ENCODE data around the gene UTP11. TPM values are rescaled to one million over a fixed set of nuclear protein-coding genes. Genes with fewer than 3 reads are reported as not detected.

UTP11 gene
- total and polyA plus RNA-seq, 7 experiments from 2014 or later: 8.2 to 42.8 (median 16.8) TPM

DNA sequence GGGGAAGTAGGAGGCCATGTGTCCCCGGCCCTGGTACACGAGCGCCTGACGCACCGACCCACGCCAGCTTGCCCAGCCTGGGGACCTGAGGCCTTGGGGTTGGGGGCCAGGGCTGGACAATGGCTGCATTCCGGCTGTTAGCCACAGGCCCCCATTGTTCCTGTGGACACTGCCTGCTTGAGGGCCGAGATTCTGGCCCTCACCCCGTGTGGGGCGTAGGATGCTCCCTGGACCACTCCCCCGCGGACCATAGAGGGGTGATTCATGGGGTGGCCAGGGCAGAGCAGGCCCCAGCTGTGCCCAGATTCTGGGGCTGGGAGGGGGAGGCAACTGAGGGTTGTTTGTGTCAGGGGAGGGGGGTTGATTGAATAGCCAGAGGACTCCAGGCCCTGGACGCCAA, 22.3 kb downstream of the UTP11 start:
- intact Hi-C loops (cut with micrococcal nuclease): no loop called here
- POLR2A ChIA-PET: no interaction called here

DNA sequence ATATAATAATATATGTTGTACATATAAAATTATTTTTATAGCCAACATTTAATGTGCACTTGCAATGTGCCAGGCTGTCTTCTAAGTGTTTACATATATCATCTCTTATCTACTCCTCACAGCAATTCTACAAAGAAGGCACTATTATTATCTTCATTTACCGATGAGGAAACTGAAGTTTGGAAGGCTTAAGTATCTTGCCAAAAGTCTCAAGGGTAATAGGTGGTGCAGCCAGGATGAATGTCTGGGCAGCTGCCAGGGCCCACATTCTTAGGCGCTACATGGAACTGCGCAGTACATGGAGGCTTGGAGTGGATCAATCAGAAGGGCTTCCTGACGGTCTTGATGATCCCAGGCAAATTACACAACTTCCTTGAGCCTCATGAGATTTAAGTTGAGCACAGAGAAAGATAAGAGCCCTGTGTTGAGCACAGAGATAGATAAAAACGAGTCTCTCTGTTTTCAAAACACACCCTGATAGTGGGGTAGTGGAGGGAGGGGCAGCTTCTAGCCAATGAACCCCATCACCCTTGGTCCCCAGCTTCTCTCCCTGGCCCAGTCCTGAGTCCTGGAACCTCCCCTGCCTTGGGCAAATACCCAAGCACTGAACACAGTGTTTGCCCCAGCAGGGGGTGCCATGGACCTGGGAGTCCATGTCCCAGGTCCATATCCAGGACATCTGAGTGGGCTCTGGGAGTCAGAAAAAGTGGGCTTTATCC, 24.8 kb downstream of the UTP11 start:
- Mint-ChIP-seq H3K27me3 (peaks cover 23 to 38% (median 34%) of the 10 kb centered on the region in 5 donors), H3K9me3 (peaks cover 0 to 3% (median 0%) of the 10 kb centered on the region in 11 donors), H3K4me1 (no peaks in the 10 kb centered on the region), H3K4me3 (no peak overlapping the region), H3K36me3 (no peaks in the 10 kb centered on the region), H3K27ac (no peak overlapping the region)
- H3K9me3 ChIP-seq (ENCODE audit: control insufficient read depth in 2 of 3, low read length in 3 of 3): no peaks in the 10 kb centered on the region
- no peak for DNase-seq
- H3K4me3 ChIP-seq (ENCODE audit: low read length): no peak overlapping the region
- no peak overlapping the region for H3K27ac ChIP-seq (ENCODE audit: low read depth, low read length)
- no peaks in the 10 kb centered on the region for H3K36me3 ChIP-seq (ENCODE audit: control insufficient read depth in 2 of 3, insufficient read depth in 3 of 3, low read length in 3 of 3)
- ChIA-PET POLR2A (no interaction called here), CTCF (interaction anchor here (0.6 to 0.9 kb wide), 3 partner anchors 26 to 795 kb away, joined by 3 to 6 read pairs (median 3); no protein-coding TSS in a partner anchor)
- H3K4me1 ChIP-seq (ENCODE audit: control insufficient read depth in 2 of 2, insufficient read depth in 2 of 2, low read length in 2 of 2): no peaks in the 10 kb centered on the region
- intact Hi-C loops (cut with micrococcal nuclease): no loop called here
- no peak for ATAC-seq
- no peaks in the 10 kb centered on the region for H3K27me3 ChIP-seq (ENCODE audit: control insufficient read depth in 2 of 2, insufficient read depth in 2 of 2, low read length in 2 of 2)

More for the DNA sequence above, 22.3 kb downstream of the UTP11 start:
- DNase-seq (no peak), ATAC-seq (no peak)
- H3K4me1 ChIP-seq (ENCODE audit: control insufficient read depth in 2 of 2, insufficient read depth in 2 of 2, low read length in 2 of 2): peaks cover 11 to 15% of the 10 kb centered on the region in 2 donors
- no peaks in the 10 kb centered on the region for H3K9me3 ChIP-seq (ENCODE audit: control insufficient read depth in 2 of 3, low read length in 3 of 3)
- no peaks in the 10 kb centered on the region for H3K27me3 ChIP-seq (ENCODE audit: control insufficient read depth in 2 of 2, insufficient read depth in 2 of 2, low read length in 2 of 2)
- no peaks in the 10 kb centered on the region for H3K36me3 ChIP-seq (ENCODE audit: control insufficient read depth in 2 of 3, insufficient read depth in 3 of 3, low read length in 3 of 3)
- CTCF ChIA-PET: no interaction called here
- Mint-ChIP-seq H3K27ac (no peak overlapping the region), H3K36me3 (no peaks in the 10 kb centered on the region), H3K27me3 (peaks cover 3 to 17% (median 15%) of the 10 kb centered on the region in 5 donors), H3K4me3 (no peak overlapping the region), H3K4me1 (peaks cover 8 to 16% (median 14%) of the 10 kb centered on the region in 7 donors), H3K9me3 (peaks cover 0 to 2% (median 0%) of the 10 kb centered on the region in 11 donors)
- H3K27ac ChIP-seq (ENCODE audit: low read depth, low read length): no peak overlapping the region
- no peak overlapping the region for H3K4me3 ChIP-seq (ENCODE audit: low read length)

DNA sequence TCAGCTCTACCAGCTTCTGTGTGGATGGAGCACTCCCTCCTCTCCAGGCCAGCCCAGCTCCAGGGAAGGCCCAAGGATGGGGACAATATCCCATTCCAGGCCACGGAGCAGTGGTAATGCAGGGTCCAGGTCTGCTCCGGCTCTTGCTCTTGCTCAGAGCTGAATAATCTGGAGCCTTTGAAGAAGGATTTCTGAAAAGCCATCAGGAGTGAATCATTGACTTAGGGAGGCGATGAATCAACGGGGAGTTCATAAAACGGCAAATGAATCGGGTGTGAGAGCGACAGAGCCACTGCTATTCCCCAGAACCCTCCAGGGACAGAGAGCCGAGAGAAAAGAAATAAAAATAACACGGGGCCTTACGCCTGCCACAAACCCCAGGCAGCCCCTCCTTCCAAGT, 26.3 kb downstream of the UTP11 start:
- Histone ChIP-seq H3K27ac (ENCODE audit: low read depth, low read length) (no peak overlapping the region), H3K4me1 (ENCODE audit: control insufficient read depth in 2 of 2, insufficient read depth in 2 of 2, low read length in 2 of 2) (no peaks in the 10 kb centered on the region), H3K36me3 (ENCODE audit: control insufficient read depth in 2 of 3, insufficient read depth in 3 of 3, low read length in 3 of 3) (no peaks in the 10 kb centered on the region), H3K27me3 (ENCODE audit: control insufficient read depth in 2 of 2, insufficient read depth in 2 of 2, low read length in 2 of 2) (peaks cover 9 to 11% of the 10 kb centered on the region in 2 donors), H3K4me3 (ENCODE audit: low read length) (no peak overlapping the region), H3K9me3 (ENCODE audit: control insufficient read depth in 2 of 3, low read length in 3 of 3) (no peaks in the 10 kb centered on the region)
- ATAC-seq: no peak
- H3K4me3 Mint-ChIP-seq: no peak overlapping the region
- intact Hi-C loops (cut with micrococcal nuclease): no loop called here
- POLR2A ChIA-PET: no interaction called here
- H3K27me3 Mint-ChIP-seq: peaks cover 36 to 53% (median 49%) of the 10 kb centered on the region in 5 donors
- peaks cover 0 to 3% (median 0%) of the 10 kb centered on the region in 11 donors for H3K9me3 Mint-ChIP-seq
- H3K36me3 Mint-ChIP-seq: peaks cover 0 to 4% (median 0%) of the 10 kb centered on the region in 5 donors
- H3K4me1 Mint-ChIP-seq: peaks cover 0 to 8% (median under 1%) of the 10 kb centered on the region in 7 donors
- CTCF ChIA-PET: no interaction called here
- no peak for DNase-seq
- no peak overlapping the region for H3K27ac Mint-ChIP-seq

DNA sequence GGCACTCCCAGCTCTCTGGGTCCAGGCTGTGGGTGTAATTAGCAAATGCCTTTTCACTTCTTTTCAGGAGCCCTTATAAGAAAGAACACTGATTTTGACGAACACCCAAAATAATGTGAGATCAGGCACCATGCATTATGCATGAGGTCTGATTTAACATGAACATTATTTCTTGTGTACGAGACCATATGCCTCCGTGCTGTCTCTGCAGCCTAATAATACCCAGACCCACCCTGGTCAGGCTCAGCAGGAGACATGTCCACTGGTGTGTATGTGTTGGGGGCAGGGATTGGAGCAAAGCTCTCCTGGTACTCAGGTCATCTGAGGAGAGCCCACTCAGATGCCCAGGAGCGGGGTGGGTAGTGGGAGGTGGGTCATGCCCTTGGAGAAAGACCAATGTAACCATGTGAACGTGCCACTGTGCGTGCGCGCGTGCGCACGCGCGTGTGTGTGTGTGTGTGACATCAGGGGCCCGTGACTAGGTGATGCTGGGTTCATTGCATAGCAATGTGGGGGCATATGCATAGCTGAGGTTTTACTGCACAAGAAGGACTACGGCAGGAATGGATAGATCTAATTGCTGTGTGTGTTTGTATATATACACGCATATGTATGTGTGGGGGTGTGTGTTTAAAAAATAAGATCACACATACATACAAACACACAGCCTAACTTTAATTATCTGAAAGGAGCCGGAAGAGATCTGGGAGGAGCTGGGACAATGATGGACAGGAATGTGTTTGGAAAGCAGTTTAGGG, 27.0 kb downstream of the UTP11 start:
- Mint-ChIP-seq H3K9me3 (peaks cover 0 to 3% (median 0%) of the 10 kb centered on the region in 11 donors), H3K27me3 (peaks cover 41 to 60% (median 53%) of the 10 kb centered on the region in 5 donors), H3K36me3 (peaks cover 0 to 4% (median 0%) of the 10 kb centered on the region in 5 donors), H3K4me1 (peaks cover 0 to 12% (median 7%) of the 10 kb centered on the region in 7 donors), H3K4me3 (no peak overlapping the region), H3K27ac (no peak overlapping the region)
- H3K9me3 ChIP-seq (ENCODE audit: control insufficient read depth in 2 of 3, low read length in 3 of 3): no peaks in the 10 kb centered on the region
- no peak overlapping the region for H3K4me3 ChIP-seq (ENCODE audit: low read length)
- no peak overlapping the region for H3K27ac ChIP-seq (ENCODE audit: low read depth, low read length)
- intact Hi-C loops (cut with micrococcal nuclease): no loop called here
- H3K36me3 ChIP-seq (ENCODE audit: control insufficient read depth in 2 of 3, insufficient read depth in 3 of 3, low read length in 3 of 3): no peaks in the 10 kb centered on the region
- ChIA-PET POLR2A (interaction anchor here (0.6 kb wide), 1 partner anchor 10 kb away, joined by 3 read pairs; no protein-coding TSS in a partner anchor), CTCF (no interaction called here)
- ATAC-seq: no peak
- no peak for DNase-seq
- peaks cover 9 to 15% of the 10 kb centered on the region in 2 donors for H3K27me3 ChIP-seq (ENCODE audit: control insufficient read depth in 2 of 2, insufficient read depth in 2 of 2, low read length in 2 of 2)
- peaks cover 5 to 6% of the 10 kb centered on the region in 2 donors for H3K4me1 ChIP-seq (ENCODE audit: control insufficient read depth in 2 of 2, insufficient read depth in 2 of 2, low read length in 2 of 2)

DNA sequence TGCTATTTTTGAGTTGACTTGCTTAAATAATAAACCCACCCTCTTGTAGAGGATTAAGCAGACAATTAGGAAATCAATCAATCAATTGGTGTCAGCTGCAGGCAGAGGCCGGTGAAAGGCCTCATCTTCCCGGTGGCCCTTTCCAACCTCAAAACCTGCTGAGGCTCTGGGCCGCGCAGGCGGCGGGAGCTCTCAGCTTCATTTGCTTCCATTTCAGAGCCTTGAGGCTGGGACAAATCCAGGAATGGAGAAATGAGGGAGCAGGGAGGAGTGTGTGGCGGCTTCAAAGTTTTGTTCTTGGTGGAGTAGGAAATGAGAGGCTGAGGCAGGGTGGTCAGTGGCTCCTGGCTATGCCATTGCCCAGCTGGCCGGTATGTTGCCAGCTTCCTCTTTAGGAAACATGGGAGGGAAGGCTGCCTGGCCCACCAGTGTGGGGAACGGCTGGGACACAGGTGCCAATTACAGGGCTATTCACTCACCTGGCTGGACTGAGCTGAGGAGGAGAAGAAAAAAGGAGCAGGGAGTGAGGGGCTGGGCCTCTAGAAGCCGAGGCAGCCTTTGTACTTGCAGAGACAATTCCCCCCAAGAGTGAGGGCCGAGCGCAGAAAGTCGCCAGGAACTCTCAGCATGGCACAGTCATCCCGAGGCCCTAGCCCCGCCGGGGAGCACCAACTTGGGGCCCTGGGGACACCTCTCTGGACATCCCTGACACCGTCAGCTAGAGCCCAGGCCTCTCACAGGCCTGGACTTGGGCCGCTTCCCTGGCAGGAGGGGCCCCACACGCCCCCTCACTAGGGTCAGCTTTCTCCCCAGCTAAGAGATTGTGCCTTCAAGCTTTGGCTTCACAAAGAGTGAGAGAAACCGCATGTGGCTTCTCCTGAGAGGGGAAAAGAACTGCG, 29.7 kb downstream of the UTP11 start:
- Mint-ChIP-seq H3K36me3 (peaks cover 0 to 4% (median 0%) of the 10 kb centered on the region in 5 donors), H3K9me3 (peaks cover 0 to 3% (median 0%) of the 10 kb centered on the region in 11 donors), H3K4me3 (no peak overlapping the region), H3K27ac (no peak overlapping the region), H3K27me3 (peaks cover 48 to 57% (median 55%) of the 10 kb centered on the region in 5 donors), H3K4me1 (peaks cover 0 to 16% (median 10%) of the 10 kb centered on the region in 7 donors)
- intact Hi-C loops (cut with micrococcal nuclease): no loop called here
- Histone ChIP-seq H3K4me1 (ENCODE audit: control insufficient read depth in 2 of 2, insufficient read depth in 2 of 2, low read length in 2 of 2) (peaks cover 9 to 15% of the 10 kb centered on the region in 2 donors), H3K9me3 (ENCODE audit: control insufficient read depth in 2 of 3, low read length in 3 of 3) (no peaks in the 10 kb centered on the region), H3K4me3 (ENCODE audit: low read length) (no peak overlapping the region), H3K27me3 (ENCODE audit: control insufficient read depth in 2 of 2, insufficient read depth in 2 of 2, low read length in 2 of 2) (peaks cover 9 to 15% of the 10 kb centered on the region in 2 donors), H3K36me3 (ENCODE audit: control insufficient read depth in 2 of 3, insufficient read depth in 3 of 3, low read length in 3 of 3) (no peaks in the 10 kb centered on the region), H3K27ac (ENCODE audit: low read depth, low read length) (no peak overlapping the region)
- CTCF ChIA-PET: interaction anchor here (0.6 kb wide), 1 partner anchor 30 kb away, joined by 3 read pairs; the partner anchor contains the start of gene UTP11
- ATAC-seq (no peak), DNase-seq (no peak)
- POLR2A ChIA-PET: no interaction called here
